NCI-H1436 treated with DMSO at 0.1 percent for 48 hours (cell line): ENCODE results near the gene BATF2.
"Not testable (repeated sequence)": the region's sequence is repeated elsewhere in the genome, so short reads cannot be mapped to it uniquely, and the experiment has no call there.

Source experiments
- DNase-seq: peaks from one replicate; lab custom pipeline; 2025; lab: John Stamatoyannopoulos, UW

BATF2 gene

DNA sequence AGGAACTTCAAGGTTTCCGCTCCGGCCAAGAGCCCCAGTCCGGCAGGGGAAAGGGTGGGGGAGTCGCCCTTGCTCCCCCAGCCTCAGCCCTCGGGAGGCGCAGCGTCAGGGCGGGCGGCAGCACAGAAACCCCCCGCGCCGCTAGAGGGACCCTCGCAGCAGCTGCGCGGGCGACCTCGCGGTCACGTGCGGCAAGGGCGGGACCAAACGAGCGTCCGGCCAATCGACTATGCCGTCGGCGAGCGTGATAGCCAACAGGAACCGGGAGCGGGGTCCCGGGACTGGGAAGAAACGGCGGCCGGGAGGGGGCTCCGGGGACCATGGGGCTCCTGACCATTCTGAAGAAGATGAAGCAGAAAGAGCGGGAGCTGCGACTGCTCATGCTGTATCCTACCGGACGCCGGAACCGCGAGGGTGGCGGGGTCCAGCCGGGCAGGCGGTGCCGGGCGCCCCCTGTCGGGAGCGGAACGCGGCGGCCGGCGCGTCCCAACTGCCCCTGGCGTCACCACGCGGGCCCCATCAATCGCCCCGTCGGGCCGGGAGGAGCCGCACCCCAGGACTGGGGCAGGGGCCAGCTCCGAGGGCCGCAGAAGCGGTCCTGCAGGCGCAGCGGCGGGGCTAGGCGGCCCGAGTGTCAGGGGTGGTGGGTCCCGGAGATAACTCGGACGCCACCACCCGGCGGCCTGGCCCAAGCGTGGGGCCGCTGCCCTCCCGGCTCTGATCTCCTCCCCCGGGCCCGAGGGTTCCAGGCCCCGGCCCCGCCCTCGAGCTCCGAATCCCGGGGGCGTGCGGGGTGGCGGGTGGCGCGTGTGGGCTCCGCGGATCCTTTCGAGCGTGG lies 17.3 kb upstream of the BATF2 start, which contains the start of gene ARL2:
Gene ARL2, plus strand, starts transcription at position 273 of the 838 bp plus-strand sequence. Its CDS starts 48 bp downstream, at position 321.
- peak; percentile 43 for DNase-seq

DNA sequence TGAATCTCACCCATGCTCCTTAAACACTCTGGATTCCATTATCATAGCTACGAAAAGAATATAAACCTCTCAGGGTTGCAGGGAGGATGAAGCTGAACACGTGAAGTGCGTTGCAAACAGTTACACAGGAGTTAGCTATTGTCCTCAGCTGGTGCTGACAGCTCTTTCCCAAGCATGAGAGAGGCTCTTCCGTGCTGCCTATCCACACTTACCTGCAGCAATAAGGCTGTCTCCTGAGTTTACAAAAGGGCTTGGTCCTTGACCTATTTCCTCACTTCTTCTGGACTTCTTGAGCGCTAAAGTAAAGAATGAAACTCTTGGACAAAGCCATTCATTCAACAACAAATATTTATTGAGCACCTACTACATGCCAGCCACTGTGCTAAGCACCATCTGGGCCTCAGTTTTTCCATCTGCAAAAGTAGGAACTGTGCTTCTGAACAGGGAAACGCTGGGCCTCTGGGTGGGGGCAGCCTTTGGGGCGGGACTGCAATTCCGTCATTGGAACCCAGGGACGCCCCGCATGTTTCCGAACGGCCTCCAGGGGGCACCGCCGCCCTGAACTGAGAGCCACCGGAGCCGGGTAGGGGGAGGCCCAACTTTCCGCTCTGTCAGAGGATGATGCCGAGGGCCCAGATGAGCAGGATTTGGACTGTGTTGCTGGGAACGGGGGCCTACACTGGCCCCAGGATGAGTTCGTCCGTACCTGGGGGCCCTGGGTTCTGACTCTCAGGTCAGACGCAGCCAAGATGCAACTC lies 16.5 kb upstream of the BATF2 start:
- DNase-seq = peak; percentile 31

DNA sequence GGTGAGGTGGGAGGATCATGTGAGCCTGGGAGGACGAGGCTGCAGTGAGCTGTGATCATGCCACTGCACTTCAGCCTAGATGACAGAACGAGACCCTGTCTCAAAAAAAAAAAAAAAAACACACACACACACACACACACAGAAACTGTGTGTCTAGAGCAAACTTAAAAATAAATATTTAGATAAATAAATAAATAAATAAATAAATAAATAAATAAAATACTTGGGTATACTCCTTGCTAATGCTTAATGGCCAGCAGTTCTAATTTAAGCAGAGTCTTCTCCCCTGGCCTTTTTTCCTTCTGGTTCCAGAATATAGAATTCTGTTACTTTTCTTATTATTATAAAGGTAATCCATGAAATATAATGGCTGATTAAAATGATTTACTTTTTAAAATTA lies 12.1 kb upstream of the BATF2 start:
- DNase-seq = no peak

DNA sequence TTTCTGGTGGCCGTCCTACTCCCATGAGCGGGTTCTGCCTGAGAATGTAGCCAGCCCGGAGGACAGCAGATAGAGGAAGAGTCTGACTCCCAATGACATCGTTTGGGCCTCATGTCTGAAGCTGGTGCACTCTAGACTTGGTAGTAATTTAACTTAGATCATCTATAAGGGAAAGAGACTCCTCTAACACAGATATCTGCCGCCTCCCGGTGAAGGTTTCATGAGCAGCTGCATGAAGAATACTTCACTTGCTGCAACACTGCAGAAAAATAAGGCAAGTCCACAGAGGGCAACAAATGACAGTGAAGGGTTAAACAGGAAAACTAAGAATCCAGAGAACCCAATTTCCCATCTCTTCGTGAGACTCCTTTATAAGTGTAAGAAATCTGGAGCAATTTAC lies 11.2 kb upstream of the BATF2 start:
- no peak for DNase-seq

DNA sequence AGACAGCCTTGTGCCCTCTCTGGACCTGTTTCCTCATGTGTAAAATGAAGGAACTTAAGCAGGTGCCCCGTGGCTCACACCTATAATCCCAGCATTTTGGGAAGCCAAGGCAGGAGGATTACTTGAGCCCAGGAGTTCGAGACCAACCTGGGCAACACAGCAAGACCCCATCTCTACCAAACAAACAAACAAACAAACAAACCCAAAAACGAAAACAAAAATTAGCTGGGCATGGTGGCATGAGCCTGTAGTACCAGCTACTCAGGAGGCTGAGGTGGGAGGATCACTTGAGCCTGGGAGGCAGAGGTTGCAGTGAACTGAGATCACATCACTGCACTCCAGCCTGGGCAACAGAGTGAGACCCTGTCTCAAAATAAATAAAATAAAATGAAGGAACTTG lies 7.2 kb upstream of the BATF2 start:
- DNase-seq = not testable (repeated sequence)

DNA sequence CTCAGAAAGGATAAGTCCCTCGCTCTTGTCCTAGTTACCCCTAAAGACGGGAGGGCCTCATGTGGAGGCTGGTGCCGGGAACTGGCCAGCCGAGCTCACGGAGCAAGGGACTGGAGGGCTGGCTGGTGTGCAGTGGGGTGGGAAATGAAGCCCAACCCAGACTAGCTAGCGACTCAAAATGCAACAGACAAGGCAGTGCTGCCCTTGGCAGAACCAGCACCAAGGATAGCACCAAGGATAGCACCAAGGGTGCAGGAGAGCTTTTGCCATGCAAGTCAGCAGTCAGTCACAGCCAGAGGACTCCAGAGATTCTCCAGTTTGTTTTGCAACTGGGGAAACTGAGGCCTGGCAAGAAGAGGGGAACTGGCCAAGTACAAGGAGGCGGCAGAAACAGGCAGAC lies 6.5 kb upstream of the BATF2 start:
- no peak for DNase-seq

DNA sequence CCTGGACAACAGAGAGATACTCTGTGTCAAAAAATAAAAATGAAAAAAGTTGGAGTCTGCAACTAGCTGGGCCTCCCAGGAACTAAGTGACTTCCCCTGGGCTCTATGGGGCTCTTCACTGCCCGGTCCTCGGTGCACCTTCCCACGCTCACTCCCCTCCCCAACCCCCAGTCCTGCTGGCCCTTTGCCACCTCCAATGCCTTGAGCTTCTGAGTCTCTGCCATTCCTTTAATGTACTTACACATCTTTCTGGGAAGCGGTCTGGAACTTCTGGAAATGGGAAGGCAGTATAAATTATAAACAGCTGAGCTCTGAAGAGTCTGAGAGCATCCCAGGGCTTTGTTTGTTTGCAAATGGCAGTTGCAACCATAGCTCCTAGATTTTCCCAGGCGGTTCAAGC lies 5.9 kb upstream of the BATF2 start:
- no peak for DNase-seq

DNA sequence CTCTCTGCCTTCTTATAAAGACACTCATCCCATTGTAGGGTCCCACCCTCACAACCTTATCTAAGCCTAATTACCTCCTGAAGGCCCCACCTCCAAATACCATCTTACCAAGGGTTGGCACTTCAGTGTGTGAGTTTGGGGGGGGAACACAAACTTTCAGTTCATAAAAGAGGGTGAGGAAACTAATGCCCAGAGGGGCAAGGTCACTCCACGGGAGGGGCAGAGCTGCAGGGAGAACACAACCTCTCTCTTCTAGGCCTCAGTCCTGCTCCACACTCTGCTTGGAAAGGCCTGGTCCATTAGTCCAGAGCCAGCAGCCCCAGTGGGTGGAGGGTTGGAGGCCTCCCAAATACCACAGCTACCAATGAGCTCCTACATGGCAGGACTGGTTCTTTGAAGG lies 2.7 kb upstream of the BATF2 start:
- DNase-seq = no peak

DNA sequence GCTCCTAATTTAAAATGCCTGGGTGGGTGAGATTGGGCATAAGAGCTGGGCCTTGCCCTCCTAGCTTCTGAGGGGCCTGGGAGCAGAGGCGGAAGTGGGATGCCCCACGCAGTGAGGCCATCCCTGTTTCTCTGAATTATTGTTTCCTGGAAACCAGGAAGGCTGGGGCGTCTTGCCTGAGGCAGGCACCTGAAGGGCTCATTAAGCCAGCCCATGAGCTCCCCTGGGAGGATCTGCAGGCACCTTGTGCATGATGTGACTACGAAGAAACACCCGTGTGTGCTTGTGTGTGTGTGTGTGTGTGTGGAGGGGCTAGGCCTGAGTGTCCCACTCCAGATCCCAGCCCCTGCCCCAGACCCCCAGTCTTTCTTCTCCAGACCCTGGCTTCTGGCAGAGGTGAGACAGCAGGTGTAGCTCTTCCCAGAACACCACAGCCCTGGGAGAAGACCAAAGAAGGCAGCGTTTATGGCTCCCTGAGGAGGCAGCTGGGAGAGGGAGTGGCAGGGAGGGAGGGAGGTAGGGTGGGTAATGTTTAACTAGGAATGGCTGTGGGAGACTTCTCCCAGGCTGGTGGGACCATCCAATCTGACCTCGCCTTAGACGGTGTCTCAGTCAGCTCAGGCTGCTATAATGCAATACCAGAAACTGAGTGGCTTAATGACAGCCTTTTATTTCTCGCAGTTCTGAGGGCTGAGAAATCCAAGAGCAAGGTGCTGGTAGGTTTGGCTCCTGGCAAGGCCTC lies 2.1 kb upstream of the BATF2 start:
- DNase-seq = peak; percentile 24

DNA sequence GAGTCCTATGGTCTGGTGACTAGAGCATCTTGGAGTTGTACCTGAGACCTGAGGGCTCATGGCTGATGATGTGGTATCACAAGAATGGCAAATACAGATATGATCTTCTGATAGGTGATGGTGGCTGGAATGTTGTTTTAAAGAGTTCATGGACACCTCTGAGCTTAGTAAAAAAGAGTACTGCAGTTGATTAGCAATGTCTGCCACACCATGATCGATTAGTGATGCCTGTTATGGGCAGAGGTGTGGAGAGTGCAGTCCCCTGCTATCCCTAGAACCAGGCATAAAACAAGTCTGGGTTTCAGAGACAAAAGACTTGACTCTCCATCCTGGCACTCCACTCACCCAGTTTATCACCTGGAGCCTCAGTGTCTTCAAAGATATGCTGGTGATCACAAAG lies 1.4 kb upstream of the BATF2 start:
- DNase-seq = no peak

DNA sequence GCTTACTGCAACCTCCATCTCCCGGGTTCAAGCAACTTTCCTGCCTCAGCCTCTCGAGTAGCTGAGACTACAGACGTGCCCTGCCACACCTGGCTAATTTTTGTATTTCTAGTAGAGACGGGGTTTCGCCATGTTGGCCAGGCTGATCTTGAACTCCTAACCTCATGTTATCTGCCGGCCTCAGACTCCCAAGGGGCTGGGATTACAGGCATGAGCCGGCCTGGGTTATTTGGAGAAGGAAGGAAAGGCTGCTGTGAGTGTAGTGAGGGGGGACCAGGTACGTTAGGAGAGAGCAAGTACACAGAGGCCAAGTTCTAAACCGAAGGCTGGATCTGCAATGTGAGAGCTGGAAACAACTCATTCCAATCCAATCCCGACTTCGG lies 453 bp downstream of the BATF2 start:
- no peak for DNase-seq

DNA sequence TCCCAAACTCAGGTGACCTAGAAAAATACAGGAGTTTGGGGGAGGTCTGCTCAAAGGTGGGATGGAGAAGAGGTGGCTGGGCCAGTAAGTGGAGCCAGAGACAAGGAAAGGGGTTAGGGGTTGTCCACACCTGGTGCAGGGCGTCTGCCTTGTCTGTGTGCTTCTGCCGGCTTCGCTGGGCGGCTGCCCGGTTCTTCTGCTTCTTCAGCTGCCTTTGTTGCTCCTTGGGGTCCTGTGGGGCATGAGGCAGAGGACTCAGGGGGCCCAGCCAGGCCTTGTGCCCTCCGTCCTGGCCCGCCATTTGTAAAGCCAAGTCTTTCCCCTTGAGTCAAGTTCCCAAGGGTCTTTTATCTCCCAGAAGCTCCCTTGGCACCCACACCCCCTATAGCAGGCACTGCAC lies 2.5 kb downstream of the BATF2 start:
- no peak for DNase-seq

DNA sequence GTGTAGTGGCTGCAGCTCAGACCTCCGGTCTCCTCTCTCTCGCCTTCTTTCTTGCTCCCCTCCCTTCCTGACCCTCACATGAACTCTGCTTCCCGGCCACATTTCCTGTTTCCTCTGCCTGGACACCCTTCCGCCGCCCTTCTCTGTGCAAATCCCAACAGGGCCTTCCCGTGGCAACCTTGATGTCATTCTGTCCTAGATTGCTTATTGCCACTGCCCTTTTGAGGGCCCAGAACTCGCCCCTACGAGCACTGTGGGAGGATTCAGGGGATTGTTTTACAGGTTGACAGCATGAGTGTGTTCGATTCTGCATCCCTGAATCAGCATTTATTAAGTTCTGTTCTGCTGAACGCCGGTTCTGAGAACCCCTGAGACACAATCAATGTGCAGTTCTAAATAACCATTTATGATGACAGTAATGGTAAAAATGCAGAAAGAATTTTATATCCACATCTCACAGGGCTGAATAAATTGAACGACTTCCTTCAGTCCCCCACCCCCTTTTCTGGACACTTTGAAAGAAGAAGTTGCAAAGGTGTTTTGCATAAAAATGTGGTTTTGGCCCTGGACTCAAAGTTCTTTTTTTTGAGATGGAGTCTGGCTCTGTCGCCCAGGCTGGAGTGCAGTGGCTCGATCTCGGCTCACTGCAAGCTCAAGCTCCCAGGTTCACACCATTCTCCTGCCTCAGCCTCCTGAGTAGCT lies 6.4 kb downstream of the BATF2 start:
- DNase-seq = no peak

DNA sequence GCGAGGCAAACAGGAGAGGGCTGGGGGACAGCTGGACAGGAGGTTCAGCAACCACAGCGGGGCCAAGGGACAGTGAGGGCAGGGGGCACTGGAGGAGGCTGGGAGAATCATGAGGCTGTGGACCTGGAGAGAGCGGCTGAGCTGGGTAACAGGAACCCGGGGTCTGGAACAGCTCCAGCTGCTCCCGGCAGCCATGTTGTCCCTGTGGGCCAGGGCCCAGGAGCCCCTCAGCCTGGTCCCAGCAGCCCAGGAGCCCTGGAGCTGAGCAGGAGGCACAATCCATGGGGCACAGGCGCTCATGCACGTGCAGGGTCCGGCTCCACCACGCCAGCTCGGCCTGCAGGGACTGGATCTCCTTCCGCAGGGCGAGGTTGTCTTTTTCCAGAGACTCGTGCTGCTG lies 7.4 kb downstream of the BATF2 start:
- DNase-seq = no peak

DNA sequence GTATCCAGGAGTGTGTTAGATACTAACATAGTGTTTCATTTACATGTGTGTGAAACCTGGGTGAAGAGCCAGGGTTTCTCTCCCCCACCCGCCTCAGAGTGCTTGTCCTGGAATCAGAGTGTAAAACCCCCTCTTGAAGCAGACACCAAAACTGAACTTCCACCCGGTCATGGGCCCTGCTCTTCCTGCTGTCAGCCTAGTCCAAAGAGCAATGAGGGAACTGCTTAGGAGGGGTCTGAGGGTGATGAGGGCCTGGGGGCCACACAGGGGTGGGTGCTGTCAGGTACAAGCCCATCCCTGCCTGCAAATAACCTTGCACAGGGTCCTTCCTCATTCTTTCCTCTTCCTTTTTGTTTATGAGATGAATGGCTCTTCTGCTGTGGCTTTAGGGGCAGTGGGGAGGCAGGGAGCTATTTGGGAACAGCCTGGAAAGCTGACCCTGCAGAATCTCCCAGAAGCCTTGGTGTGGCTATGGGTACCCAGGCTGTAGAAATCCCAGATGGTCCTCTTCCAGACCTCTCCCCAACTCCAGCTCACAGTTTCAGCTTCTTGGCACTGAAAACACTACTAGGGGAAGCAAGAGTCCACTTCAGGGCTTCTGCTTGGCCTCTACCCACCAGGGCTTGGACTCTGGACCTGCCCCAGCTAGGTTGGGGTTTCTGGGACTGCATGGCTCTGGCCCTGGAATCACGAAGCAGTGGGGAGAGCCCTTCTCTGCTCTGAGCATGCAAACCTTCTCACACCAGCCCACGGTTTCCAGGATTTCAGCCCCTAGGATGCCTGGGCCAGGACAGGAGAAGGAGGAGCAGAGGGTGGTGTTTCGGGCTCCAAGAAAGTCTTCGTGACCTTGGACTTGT lies 8.5 kb downstream of the BATF2 start:
- DNase-seq = no peak

DNA sequence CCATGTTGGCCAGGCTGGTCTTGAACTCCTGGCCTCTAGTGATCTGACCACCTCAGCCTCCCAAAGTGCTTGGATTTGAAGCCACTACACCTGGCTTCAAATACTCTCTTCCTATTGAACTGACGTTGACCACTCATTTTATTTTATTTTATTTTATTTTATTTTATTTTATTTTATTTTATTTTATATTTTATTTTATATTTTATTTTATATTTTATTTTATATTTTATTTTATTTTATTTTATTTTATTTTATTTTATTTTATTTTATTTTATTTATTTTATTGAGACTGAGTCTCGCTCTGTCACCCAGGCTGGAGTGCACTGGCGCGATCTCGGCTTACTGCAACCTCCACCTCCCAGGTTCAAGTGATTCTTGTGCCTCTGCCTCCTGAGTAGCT lies 13.4 kb downstream of the BATF2 start:
- DNase-seq = not testable (repeated sequence)

DNA sequence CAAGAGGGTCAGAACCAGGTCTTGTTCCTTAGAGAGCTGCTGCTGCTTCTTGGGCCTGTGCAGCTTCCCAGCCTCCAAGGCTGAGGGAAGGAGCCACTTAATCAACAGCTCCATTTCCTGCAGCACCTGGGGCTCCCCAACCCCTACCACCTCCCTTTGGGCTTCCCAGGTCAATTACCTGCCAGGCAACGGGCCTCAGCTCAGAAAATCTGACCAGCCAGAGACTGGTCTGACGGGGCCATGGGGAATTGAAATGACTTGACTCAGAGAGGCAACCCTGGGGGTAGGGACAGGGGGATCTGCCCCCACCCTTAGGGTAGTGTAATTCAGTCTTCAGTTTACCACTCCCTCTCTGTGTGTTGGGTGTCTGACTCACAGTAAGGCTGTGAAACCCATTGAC lies 20.1 kb downstream of the BATF2 start:
- DNase-seq = peak; percentile 5

DNA sequence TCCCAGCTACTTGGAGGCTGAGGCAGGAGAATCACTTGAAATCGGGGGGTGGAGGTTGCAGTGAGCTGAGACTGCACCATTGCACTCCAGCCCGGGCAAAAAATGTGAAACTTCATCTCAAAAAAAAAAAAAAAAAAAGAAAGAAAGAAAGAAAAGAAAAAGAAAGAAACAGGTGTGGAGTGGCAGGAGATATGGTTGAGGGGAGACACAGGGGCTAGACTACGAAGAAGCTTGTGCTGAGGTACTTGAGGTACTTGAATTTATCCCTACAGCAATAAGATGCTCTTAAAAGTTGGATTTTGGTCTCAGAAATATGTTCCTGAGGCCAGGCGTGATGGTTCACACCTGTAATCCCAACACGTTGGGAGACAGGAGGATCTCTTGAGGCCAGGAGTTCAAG lies 22.6 kb downstream of the BATF2 start:
- DNase-seq = no peak

DNA sequence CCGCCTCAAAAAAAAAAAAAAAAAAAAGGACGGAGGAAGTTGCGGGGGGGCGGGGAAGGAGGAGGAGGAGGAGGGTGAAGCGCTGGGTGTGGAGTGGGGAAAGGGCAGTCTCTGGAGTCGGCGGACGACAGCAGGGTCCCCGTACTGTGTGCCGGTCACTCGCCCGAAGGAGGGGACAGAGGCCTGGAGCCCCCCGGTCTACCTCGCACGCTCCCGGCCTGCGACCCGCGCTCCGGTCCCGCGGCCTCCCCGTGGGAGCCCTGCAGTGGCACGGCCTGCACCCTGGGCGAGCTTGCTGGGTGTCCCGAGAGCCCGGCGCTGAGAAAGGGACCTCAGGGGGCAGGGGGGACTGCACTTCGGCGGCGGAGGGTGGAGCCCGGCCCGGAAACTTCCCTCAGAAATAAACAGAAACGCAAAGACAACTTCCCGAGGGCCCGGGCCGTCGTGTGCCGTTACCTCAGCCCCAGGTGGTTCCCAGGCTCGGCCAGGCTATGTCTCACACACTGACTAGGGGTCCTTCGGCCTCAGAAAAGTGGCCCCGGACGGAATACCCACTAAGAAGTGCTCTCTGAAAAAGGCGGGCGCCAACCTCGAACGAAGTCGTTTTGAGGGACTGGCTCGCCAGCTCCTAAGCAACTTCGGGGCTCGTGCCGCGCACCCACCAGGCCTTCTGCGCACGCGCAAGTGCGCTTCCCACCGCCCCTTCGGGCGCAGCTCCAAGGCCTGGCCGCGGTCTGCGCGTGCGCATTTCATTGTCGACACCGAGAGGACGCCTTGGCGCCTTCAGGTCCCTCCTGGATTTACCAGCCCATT lies 25.1 kb downstream of the BATF2 start, which contains the start of gene MAJIN:
Gene MAJIN, minus strand, starts transcription at position 688 of the 813 bp plus-strand sequence. CDS start 12,703 bp downstream, outside the sequence.
- no peak for DNase-seq

DNA sequence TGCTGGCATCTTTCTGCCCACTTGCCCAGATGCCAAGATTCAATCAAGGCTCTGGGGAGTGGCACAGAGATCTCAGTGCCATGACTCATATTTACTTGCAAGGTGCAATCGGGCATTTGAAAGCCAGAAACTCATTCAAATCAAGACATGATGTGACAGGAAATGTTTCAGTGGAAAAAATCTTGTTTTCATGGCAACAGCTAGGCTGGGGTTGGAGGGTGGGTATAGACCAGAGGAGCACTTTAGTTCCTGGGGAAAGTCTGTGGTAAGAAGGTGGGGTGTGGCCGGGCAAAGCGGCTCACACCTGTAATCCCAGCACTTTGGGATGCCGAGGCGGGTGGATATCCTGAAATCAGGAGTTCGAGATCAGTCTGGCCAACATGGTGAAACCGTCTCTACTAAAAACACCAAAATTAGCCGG lies 26.0 kb downstream of the BATF2 start:
- DNase-seq = no peak
